Measurements from ENCODE around the gene ZNF668.

ZNF668 gene

GRCh38 chr16:31071861-31072260, 2.2 kb downstream of the ZNF668 start:
- no peak for TF ChIP-seq CTCF (IDR thresholded peaks at IDR 0.05; ENCODE audit: borderline replicate concordance, control extremely low read depth, extremely low read depth, insufficient read depth, missing control alignments)
- DNase-seq (ENCODE audit: low spot score), result no peak
- in situ Hi-C loops (cut with MboI; ENCODE audit: low sequenced_read_pairs, unreplicated experiment), result no loop called here

- TF ChIP-seq CTCF (IDR thresholded peaks at IDR 0.05; ENCODE audit: borderline replicate concordance, control extremely low read depth, extremely low read depth, insufficient read depth, missing control alignments), result no peak
- DNase-seq (ENCODE audit: low spot score), result no peak
- in situ Hi-C loops (cut with MboI; ENCODE audit: low sequenced_read_pairs, unreplicated experiment), result no loop called here
These were observed 6.7 kb downstream of the ZNF668 start for GRCh38 chr16:31067342-31067741.

- in situ Hi-C loops (cut with MboI; ENCODE audit: low sequenced_read_pairs, unreplicated experiment), result no loop called here
- DNase-seq (ENCODE audit: low spot score), result no peak
- TF ChIP-seq CTCF (IDR thresholded peaks at IDR 0.05; ENCODE audit: borderline replicate concordance, control extremely low read depth, extremely low read depth, insufficient read depth, missing control alignments), result no peak
These were observed 9.1 kb downstream of the ZNF668 start for GRCh38 chr16:31064882-31065461.

- in situ Hi-C loops (cut with MboI; ENCODE audit: low sequenced_read_pairs, unreplicated experiment), result no loop called here
- TF ChIP-seq CTCF (IDR thresholded peaks at IDR 0.05; ENCODE audit: borderline replicate concordance, control extremely low read depth, extremely low read depth, insufficient read depth, missing control alignments), result no peak
- no peak for DNase-seq (ENCODE audit: low spot score)
These were observed 10.0 kb downstream of the ZNF668 start for GRCh38 chr16:31063843-31064611.

GRCh38 chr16:31063495-31063842, 10.6 kb downstream of the ZNF668 start:
- no peak for DNase-seq (ENCODE audit: low spot score)
- in situ Hi-C loops (cut with MboI; ENCODE audit: low sequenced_read_pairs, unreplicated experiment), result no loop called here
- TF ChIP-seq CTCF (IDR thresholded peaks at IDR 0.05; ENCODE audit: borderline replicate concordance, control extremely low read depth, extremely low read depth, insufficient read depth, missing control alignments), result no peak

GRCh38 chr16:31061813-31062440, 12.1 kb downstream of the ZNF668 start:
- in situ Hi-C loops (cut with MboI; ENCODE audit: low sequenced_read_pairs, unreplicated experiment), result no loop called here
- DNase-seq (ENCODE audit: low spot score), result no peak
- TF ChIP-seq CTCF (IDR thresholded peaks at IDR 0.05; ENCODE audit: borderline replicate concordance, control extremely low read depth, extremely low read depth, insufficient read depth, missing control alignments), result no peak
